GM23338 (cell line): ENCODE results near the gene KIRREL3. TPM values are rescaled to one million over a fixed set of nuclear protein-coding genes. Genes with fewer than 3 reads are reported as not detected.

ENCODE experiments used
- ATAC-seq: fragments of 200-7000 bp; cut with Tn5 transposase; 3 replicates; pipeline ENCODE4 v1.9.1; 2020
- DNase-seq: peaks from one replicate; pipeline ENCODE4 v3.0.0-alpha.2; 2015; ENCODE audit warnings: low spot score
- H2AFZ ChIP-seq: fragments of 200-600 bp; sonication (generic); 2 replicates; pipeline ENCODE4 v1.8.0; 2016; ENCODE audit warnings: antibody characterized with exemption, mild to moderate bottlenecking, moderate library complexity
- H3F3A ChIP-seq: fragments of 200-600 bp; sonication (generic); replicated peaks from 2 replicates; pipeline ENCODE4 v1.8.0; 2017; ENCODE audit warnings: antibody characterized with exemption, mixed run types, low read depth
- H3K27ac ChIP-seq: fragments of 200-600 bp; sonication (generic); 2 replicates; pipeline ENCODE4 v1.6.1; 2016; ENCODE audit warnings: low read depth
- H3K27me3 ChIP-seq: fragments of 200-600 bp; sonication (generic); 2 replicates; pipeline ENCODE4 v1.8.0; 2016; ENCODE audit warnings: mild to moderate bottlenecking, mixed run types, moderate library complexity; ENCODE audit not compliant: insufficient read depth
- H3K36me3 ChIP-seq: fragments of 200-600 bp; sonication (generic); 2 replicates; pipeline ENCODE4 v1.8.0; 2016; ENCODE audit warnings: mild to moderate bottlenecking; ENCODE audit not compliant: insufficient read depth
- H3K4me1 ChIP-seq: fragments of 200-600 bp; sonication (generic); 2 replicates; pipeline ENCODE4 v1.8.0; 2016; ENCODE audit warnings: mild to moderate bottlenecking, moderate library complexity; ENCODE audit not compliant: insufficient read depth
- H3K4me2 ChIP-seq: fragments of 200-600 bp; sonication (generic); 2 replicates; pipeline ENCODE4 v1.7.1; 2017; ENCODE audit warnings: mixed run types
- H3K4me3 ChIP-seq: fragments of 200-600 bp; sonication (generic); 2 replicates; pipeline ENCODE4 v1.6.1; 2016; ENCODE audit warnings: mixed run types
- H3K79me2 ChIP-seq: fragments of 200-600 bp; sonication (generic); replicated peaks from 2 replicates; pipeline ENCODE4 v1.8.0; 2017; ENCODE audit warnings: mild to moderate bottlenecking; ENCODE audit not compliant: insufficient read depth
- H3K9me2 ChIP-seq: fragments of 200-600 bp; sonication (generic); 2 replicates; pipeline ENCODE4 v1.8.0; 2017; ENCODE audit not compliant: insufficient read depth
- H4K20me1 ChIP-seq: fragments of 200-600 bp; sonication (generic); replicated peaks from 2 replicates; pipeline ENCODE4 v1.8.0; 2017; ENCODE audit warnings: mild to moderate bottlenecking; ENCODE audit not compliant: insufficient read depth
- H3K27ac Mint-ChIP-seq: 2 replicates; pipeline ENCODE4 v1.8.0; 2020; ENCODE audit warnings: inconsistent platforms, mild to moderate bottlenecking, moderate library complexity, mixed read lengths
- H3K27me3 Mint-ChIP-seq: 3 replicates; pipeline ENCODE4 v1.8.0; 2022; ENCODE audit warnings: low read depth, mild to moderate bottlenecking, moderate library complexity, mixed read lengths, inconsistent platforms; ENCODE audit not compliant: insufficient read depth, poor library complexity
- H3K36me3 Mint-ChIP-seq: 3 replicates; pipeline ENCODE4 v1.8.0; 2021; ENCODE audit warnings: low read depth, mild to moderate bottlenecking, inconsistent platforms, moderate library complexity, mixed read lengths
- H3K4me1 Mint-ChIP-seq: 3 replicates; pipeline ENCODE4 v1.8.0; 2020; ENCODE audit warnings: mild to moderate bottlenecking, inconsistent platforms, mixed read lengths
- H3K4me3 Mint-ChIP-seq: 3 replicates; pipeline ENCODE4 v1.8.0; 2021; ENCODE audit warnings: moderate library complexity, mild to moderate bottlenecking, inconsistent platforms, mixed read lengths
- H3K9me3 Mint-ChIP-seq: 3 replicates; pipeline ENCODE4 v1.8.0; 2020; ENCODE audit warnings: moderate library complexity, mild to moderate bottlenecking, inconsistent platforms, mixed read lengths
- CREB1 ChIP-seq: fragments of 250-450 bp; sonication (Bioruptor Pico); IDR thresholded peaks from 2 replicates; pipeline ENCODE4 v1.5.0; 2020; ENCODE audit warnings: low read depth, mild to moderate bottlenecking, moderate library complexity
- ETS1 ChIP-seq: IDR thresholded peaks from 2 replicates; pipeline ENCODE4 v1.6.1; 2016; ENCODE audit warnings: antibody characterized with exemption
- EZH2 ChIP-seq: fragments of 200-600 bp; sonication (generic); IDR thresholded peaks from one replicate; pipeline ENCODE4 v1.8.0; 2017; ENCODE audit warnings: antibody characterized with exemption, mild to moderate bottlenecking, low read depth; ENCODE audit not compliant: unreplicated experiment
- JUNB ChIP-seq: IDR thresholded peaks from one replicate; pipeline ENCODE4 v1.6.1; 2016; ENCODE audit warnings: antibody characterized with exemption; ENCODE audit not compliant: unreplicated experiment
- STAT1 ChIP-seq: IDR thresholded peaks from one replicate; pipeline ENCODE4 v1.6.1; 2016; ENCODE audit warnings: antibody characterized with exemption; ENCODE audit not compliant: unreplicated experiment
- ZNF114 ChIP-seq: fragments of 250-450 bp; sonication (Bioruptor Pico); IDR thresholded peaks from 2 replicates; pipeline ENCODE4 v1.5.0; 2020; ENCODE audit warnings: mild to moderate bottlenecking, moderate library complexity
- ZNF331 ChIP-seq: fragments of 250-450 bp; sonication (Bioruptor Pico); IDR thresholded peaks from 2 replicates; pipeline ENCODE4 v1.5.0; 2020; ENCODE audit warnings: low read depth, mild to moderate bottlenecking, moderate library complexity
- polyA plus RNA-seq: library from polyadenylated mRNA; unstranded; fragments of >200 nt; fragmentation: Nextera tagmentation; extraction: Ambion mirVana; gene quantifications from 2 replicates; pipeline ENCODE4 v1.2.1, GENCODE V29; 2016
- total RNA-seq: library from RNA; depleted of rRNA; stranded (reverse); fragments of >200 nt; shearing (Covaris generic); gene quantifications from 2 replicates; pipeline ENCODE4 v1.2.3, GENCODE V29; 2014
- TF ChIP-seq, protein P1 (sequence below): IDR thresholded peaks from one replicate; pipeline ENCODE4 v1.6.1; 2018; ENCODE audit warnings: antibody characterized with exemption; ENCODE audit not compliant: unreplicated experiment
- TF ChIP-seq, protein P2 (sequence below), 2 experiments: fragments of 200-600 bp in 1 of 2; sonication (generic) in 1 of 2; conservative IDR thresholded peaks; 2 replicates each; pipeline versions ENCODE4 v1.5.1 to v1.6.1; 2016 to 2017; ENCODE audit warnings: antibody characterized with exemption in 2 of 2, low read depth in 2 of 2, mild to moderate bottlenecking in 2 of 2, moderate library complexity in 1 of 2
- TF ChIP-seq, protein P3 (sequence below): fragments of 250-450 bp; sonication (Bioruptor Pico); IDR thresholded peaks from 2 replicates; pipeline ENCODE4 v1.5.0; 2020; ENCODE audit warnings: mild to moderate bottlenecking, moderate library complexity

KIRREL3 gene
- total and polyA plus RNA-seq, 2 experiments from 2014 or later, result 0.13 to 1.5 TPM

- TF ChIP-seq, protein P1, sequence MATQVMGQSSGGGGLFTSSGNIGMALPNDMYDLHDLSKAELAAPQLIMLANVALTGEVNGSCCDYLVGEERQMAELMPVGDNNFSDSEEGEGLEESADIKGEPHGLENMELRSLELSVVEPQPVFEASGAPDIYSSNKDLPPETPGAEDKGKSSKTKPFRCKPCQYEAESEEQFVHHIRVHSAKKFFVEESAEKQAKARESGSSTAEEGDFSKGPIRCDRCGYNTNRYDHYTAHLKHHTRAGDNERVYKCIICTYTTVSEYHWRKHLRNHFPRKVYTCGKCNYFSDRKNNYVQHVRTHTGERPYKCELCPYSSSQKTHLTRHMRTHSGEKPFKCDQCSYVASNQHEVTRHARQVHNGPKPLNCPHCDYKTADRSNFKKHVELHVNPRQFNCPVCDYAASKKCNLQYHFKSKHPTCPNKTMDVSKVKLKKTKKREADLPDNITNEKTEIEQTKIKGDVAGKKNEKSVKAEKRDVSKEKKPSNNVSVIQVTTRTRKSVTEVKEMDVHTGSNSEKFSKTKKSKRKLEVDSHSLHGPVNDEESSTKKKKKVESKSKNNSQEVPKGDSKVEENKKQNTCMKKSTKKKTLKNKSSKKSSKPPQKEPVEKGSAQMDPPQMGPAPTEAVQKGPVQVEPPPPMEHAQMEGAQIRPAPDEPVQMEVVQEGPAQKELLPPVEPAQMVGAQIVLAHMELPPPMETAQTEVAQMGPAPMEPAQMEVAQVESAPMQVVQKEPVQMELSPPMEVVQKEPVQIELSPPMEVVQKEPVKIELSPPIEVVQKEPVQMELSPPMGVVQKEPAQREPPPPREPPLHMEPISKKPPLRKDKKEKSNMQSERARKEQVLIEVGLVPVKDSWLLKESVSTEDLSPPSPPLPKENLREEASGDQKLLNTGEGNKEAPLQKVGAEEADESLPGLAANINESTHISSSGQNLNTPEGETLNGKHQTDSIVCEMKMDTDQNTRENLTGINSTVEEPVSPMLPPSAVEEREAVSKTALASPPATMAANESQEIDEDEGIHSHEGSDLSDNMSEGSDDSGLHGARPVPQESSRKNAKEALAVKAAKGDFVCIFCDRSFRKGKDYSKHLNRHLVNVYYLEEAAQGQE, result no peak
- TF ChIP-seq CREB1 (CRISPR knock-in tag) (no peak), JUNB (no peak), ZNF331 (CRISPR knock-in tag) (no peak), ETS1 (no peak), EZH2 (no peak)
- TF ChIP-seq, protein P2, sequence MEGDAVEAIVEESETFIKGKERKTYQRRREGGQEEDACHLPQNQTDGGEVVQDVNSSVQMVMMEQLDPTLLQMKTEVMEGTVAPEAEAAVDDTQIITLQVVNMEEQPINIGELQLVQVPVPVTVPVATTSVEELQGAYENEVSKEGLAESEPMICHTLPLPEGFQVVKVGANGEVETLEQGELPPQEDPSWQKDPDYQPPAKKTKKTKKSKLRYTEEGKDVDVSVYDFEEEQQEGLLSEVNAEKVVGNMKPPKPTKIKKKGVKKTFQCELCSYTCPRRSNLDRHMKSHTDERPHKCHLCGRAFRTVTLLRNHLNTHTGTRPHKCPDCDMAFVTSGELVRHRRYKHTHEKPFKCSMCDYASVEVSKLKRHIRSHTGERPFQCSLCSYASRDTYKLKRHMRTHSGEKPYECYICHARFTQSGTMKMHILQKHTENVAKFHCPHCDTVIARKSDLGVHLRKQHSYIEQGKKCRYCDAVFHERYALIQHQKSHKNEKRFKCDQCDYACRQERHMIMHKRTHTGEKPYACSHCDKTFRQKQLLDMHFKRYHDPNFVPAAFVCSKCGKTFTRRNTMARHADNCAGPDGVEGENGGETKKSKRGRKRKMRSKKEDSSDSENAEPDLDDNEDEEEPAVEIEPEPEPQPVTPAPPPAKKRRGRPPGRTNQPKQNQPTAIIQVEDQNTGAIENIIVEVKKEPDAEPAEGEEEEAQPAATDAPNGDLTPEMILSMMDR (conservative IDR thresholded peaks at IDR 0.05; ENCODE audit: low read depth in 2 of 2), result no peak
These were observed 397.1 kb downstream of the KIRREL3 start (continued) for GRCh38 chr11:126603486-126603885.

DNA sequence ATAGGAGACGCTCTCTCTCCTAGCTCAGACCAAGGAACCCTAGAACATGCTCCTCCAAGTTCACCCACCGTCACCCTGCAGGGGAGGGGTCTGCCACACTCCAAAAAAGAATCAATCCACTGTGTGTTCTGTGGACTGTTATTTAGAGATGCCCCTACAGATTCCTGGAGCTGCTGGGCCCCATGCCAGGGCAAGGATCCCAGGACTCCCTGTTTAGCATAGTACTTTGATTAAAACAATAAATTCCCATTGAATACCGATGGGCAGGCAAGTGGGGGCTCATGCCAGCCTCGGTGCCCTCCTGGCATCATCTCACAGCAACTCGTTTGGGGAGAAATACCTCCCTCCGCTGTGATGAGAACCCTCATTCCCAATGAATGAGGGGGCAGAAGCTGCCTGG is 397.6 kb downstream of the KIRREL3 start:
- no peak for ATAC-seq
- Mint-ChIP-seq H3K4me1 (peaks cover 44% of the 10 kb centered on the region), H3K9me3 (peaks cover 6% of the 10 kb centered on the region), H3K27me3 (peaks cover 29% of the 10 kb centered on the region), H3K36me3 (no peaks in the 10 kb centered on the region), H3K27ac (no peak overlapping the region), H3K4me3 (no peak overlapping the region)
- H3K27ac ChIP-seq, result no peak overlapping the region
- no peaks in the 10 kb centered on the region for H3K36me3 ChIP-seq
- H4K20me1 ChIP-seq, result no peaks in the 10 kb centered on the region
- H3K4me3 ChIP-seq, result no peak overlapping the region
- DNase-seq, result no peak
- H3F3A ChIP-seq, result no peaks in the 10 kb centered on the region
- peaks cover 33% of the 10 kb centered on the region for H3K4me1 ChIP-seq
- H2AFZ ChIP-seq, result no peak overlapping the region
- no peak overlapping the region for H3K4me2 ChIP-seq
- H3K9me2 ChIP-seq, result no peaks in the 10 kb centered on the region; the same call in 1 of the 2 replicates
- H3K79me2 ChIP-seq, result no peaks in the 10 kb centered on the region
- no peaks in the 10 kb centered on the region for H3K27me3 ChIP-seq
- TF ChIP-seq CREB1 (CRISPR knock-in tag) (no peak), STAT1 (no peak), ZNF114 (CRISPR knock-in tag) (no peak), JUNB (no peak), EZH2 (no peak), ZNF331 (CRISPR knock-in tag) (no peak), ETS1 (no peak)
- TF ChIP-seq, protein P3, sequence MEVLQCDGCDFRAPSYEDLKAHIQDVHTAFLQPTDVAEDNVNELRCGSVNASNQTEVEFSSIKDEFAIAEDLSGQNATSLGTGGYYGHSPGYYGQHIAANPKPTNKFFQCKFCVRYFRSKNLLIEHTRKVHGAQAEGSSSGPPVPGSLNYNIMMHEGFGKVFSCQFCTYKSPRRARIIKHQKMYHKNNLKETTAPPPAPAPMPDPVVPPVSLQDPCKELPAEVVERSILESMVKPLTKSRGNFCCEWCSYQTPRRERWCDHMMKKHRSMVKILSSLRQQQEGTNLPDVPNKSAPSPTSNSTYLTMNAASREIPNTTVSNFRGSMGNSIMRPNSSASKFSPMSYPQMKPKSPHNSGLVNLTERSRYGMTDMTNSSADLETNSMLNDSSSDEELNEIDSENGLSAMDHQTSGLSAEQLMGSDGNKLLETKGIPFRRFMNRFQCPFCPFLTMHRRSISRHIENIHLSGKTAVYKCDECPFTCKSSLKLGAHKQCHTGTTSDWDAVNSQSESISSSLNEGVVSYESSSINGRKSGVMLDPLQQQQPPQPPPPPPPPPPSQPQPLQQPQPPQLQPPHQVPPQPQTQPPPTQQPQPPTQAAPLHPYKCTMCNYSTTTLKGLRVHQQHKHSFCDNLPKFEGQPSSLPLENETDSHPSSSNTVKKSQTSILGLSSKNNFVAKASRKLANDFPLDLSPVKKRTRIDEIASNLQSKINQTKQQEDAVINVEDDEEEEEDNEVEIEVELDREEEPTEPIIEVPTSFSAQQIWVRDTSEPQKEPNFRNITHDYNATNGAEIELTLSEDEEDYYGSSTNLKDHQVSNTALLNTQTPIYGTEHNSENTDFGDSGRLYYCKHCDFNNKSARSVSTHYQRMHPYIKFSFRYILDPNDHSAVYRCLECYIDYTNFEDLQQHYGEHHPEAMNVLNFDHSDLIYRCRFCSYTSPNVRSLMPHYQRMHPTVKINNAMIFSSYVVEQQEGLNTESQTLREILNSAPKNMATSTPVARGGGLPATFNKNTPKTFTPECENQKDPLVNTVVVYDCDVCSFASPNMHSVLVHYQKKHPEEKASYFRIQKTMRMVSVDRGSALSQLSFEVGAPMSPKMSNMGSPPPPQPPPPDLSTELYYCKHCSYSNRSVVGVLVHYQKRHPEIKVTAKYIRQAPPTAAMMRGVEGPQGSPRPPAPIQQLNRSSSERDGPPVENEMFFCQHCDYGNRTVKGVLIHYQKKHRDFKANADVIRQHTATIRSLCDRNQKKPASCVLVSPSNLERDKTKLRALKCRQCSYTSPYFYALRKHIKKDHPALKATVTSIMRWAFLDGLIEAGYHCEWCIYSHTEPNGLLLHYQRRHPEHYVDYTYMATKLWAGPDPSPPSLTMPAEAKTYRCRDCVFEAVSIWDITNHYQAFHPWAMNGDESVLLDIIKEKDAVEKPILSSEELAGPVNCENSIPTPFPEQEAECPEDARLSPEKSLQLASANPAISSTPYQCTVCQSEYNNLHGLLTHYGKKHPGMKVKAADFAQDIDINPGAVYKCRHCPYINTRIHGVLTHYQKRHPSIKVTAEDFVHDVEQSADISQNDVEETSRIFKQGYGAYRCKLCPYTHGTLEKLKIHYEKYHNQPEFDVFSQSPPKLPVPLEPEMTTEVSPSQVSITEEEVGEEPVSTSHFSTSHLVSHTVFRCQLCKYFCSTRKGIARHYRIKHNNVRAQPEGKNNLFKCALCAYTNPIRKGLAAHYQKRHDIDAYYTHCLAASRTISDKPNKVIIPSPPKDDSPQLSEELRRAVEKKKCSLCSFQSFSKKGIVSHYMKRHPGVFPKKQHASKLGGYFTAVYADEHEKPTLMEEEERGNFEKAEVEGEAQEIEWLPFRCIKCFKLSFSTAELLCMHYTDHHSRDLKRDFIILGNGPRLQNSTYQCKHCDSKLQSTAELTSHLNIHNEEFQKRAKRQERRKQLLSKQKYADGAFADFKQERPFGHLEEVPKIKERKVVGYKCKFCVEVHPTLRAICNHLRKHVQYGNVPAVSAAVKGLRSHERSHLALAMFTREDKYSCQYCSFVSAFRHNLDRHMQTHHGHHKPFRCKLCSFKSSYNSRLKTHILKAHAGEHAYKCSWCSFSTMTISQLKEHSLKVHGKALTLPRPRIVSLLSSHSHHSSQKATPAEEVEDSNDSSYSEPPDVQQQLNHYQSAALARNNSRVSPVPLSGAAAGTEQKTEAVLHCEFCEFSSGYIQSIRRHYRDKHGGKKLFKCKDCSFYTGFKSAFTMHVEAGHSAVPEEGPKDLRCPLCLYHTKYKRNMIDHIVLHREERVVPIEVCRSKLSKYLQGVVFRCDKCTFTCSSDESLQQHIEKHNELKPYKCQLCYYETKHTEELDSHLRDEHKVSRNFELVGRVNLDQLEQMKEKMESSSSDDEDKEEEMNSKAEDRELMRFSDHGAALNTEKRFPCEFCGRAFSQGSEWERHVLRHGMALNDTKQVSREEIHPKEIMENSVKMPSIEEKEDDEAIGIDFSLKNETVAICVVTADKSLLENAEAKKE (CRISPR knock-in tag), result no peak
